ENCODE data around the gene ERBB4.

Gene ERBB4

GRCh38 chr2:212428681-212429478 lies 109.7 kb downstream of the ERBB4 start:
- DNase-seq (ENCODE audit: low spot score) = no peak

- no peak for DNase-seq (ENCODE audit: low spot score)
These were observed 111.0 kb downstream of the ERBB4 start for GRCh38 chr2:212427638-212428037.

- DNase-seq (ENCODE audit: low spot score) = no peak
These were observed 111.8 kb downstream of the ERBB4 start for GRCh38 chr2:212426637-212427412.

- DNase-seq (ENCODE audit: low spot score) = no peak
These were observed 114.5 kb downstream of the ERBB4 start for GRCh38 chr2:212424082-212424481.

- DNase-seq (ENCODE audit: low spot score) = no peak
These were observed 115.5 kb downstream of the ERBB4 start for GRCh38 chr2:212423089-212423488.

GRCh38 chr2:212421556-212422334 lies 116.9 kb downstream of the ERBB4 start:
- DNase-seq (ENCODE audit: low spot score) = no peak

GRCh38 chr2:212416086-212416485 lies 122.5 kb downstream of the ERBB4 start:
- DNase-seq (ENCODE audit: low spot score) = no peak

GRCh38 chr2:212414767-212415211 lies 123.8 kb downstream of the ERBB4 start:
- DNase-seq (ENCODE audit: low spot score) = no peak

GRCh38 chr2:212409560-212409959 lies 129.0 kb downstream of the ERBB4 start:
- no peak for DNase-seq (ENCODE audit: low spot score)

- no peak for DNase-seq (ENCODE audit: low spot score)
These were observed 130.1 kb downstream of the ERBB4 start for GRCh38 chr2:212408524-212408923.

- DNase-seq (ENCODE audit: low spot score) = no peak
These were observed 131.9 kb downstream of the ERBB4 start for GRCh38 chr2:212406716-212407115.

- no peak for DNase-seq (ENCODE audit: low spot score)
These were observed 136.3 kb downstream of the ERBB4 start for GRCh38 chr2:212402316-212402715.

GRCh38 chr2:212398316-212398715 lies 140.3 kb downstream of the ERBB4 start:
- DNase-seq (ENCODE audit: low spot score) = no peak

GRCh38 chr2:212392544-212392943 lies 146.1 kb downstream of the ERBB4 start:
- DNase-seq (ENCODE audit: low spot score) = no peak

- no peak for DNase-seq (ENCODE audit: low spot score)
These were observed 146.6 kb downstream of the ERBB4 start for GRCh38 chr2:212392043-212392442.

GRCh38 chr2:212387146-212387545 lies 151.5 kb downstream of the ERBB4 start:
- no peak for DNase-seq (ENCODE audit: low spot score)

- DNase-seq (ENCODE audit: low spot score) = no peak
These were observed 153.4 kb downstream of the ERBB4 start for GRCh38 chr2:212385241-212385640.

- DNase-seq (ENCODE audit: low spot score) = no peak
These were observed 154.6 kb downstream of the ERBB4 start for GRCh38 chr2:212384027-212384426.

- DNase-seq (ENCODE audit: low spot score) = no peak
These were observed 157.0 kb downstream of the ERBB4 start for GRCh38 chr2:212381428-212382102.

- no peak for DNase-seq (ENCODE audit: low spot score)
These were observed 159.5 kb downstream of the ERBB4 start for GRCh38 chr2:212379103-212379502.

- no peak for DNase-seq (ENCODE audit: low spot score)
These were observed 171.2 kb downstream of the ERBB4 start for GRCh38 chr2:212367431-212367830.
